HepG2 (cell line): ENCODE data around the gene AGAP1. TPM values are rescaled to one million over a fixed set of nuclear protein-coding genes. Genes with fewer than 3 reads are reported as not detected.

Experiments
- ARID4A ChIP-seq: sonication (generic); formaldehyde crosslinking; IDR thresholded peaks from 2 replicates; pipeline ENCODE4 v1.5.0; 2020; ENCODE audit warnings: mild to moderate bottlenecking, missing genetic modification reagents, borderline replicate concordance
- ATF4 ChIP-seq, 2 experiments: fragments of 450-650 bp in 1 of 2; sonication (generic) in 1 of 2; formaldehyde crosslinking; IDR thresholded peaks; 2 replicates each; pipeline versions ENCODE4 v1.5.0 to v1.8.0; 2020 to 2022; ENCODE audit warnings: mild to moderate bottlenecking in 1 of 2, missing genetic modification reagents in 1 of 2
- ESRRA ChIP-seq: sonication (generic); formaldehyde crosslinking; IDR thresholded peaks from 2 replicates; pipeline ENCODE4 v1.5.1; 2020; ENCODE audit warnings: mild to moderate bottlenecking, low read depth, missing genetic modification reagents
- FOXP4 ChIP-seq: sonication (generic); formaldehyde crosslinking; IDR thresholded peaks from 2 replicates; pipeline ENCODE4 v1.4.0; 2020; ENCODE audit warnings: missing genetic modification reagents
- HNRNPK ChIP-seq: fragments of 200-400 bp; formaldehyde crosslinking; IDR thresholded peaks from 2 replicates; pipeline ENCODE4 v1.6.1; 2018; ENCODE audit warnings: low read length, low read depth, moderate library complexity, mild to moderate bottlenecking; ENCODE audit not compliant: poor library complexity, severe bottlenecking
- KLF11 ChIP-seq: IDR thresholded peaks from 2 replicates; pipeline ENCODE4 v1.6.1; 2016; ENCODE audit warnings: missing compliant biosample characterization
- MIER2 ChIP-seq: IDR thresholded peaks from 2 replicates; pipeline ENCODE4 v1.6.1; 2016; ENCODE audit warnings: missing biosample characterization, missing genetic modification reagents
- PRDM4 ChIP-seq: sonication (generic); formaldehyde crosslinking; IDR thresholded peaks from 2 replicates; pipeline ENCODE4 v1.9.0; 2021; ENCODE audit warnings: missing genetic modification reagents, borderline replicate concordance
- RBM22 ChIP-seq: fragments of 200-400 bp; formaldehyde crosslinking; optimal IDR thresholded peaks from 2 replicates; pipeline ENCODE3; 2017; ENCODE audit warnings: mild to moderate bottlenecking, low read length, moderate library complexity
- REPIN1 ChIP-seq: sonication (generic); formaldehyde crosslinking; IDR thresholded peaks from 2 replicates; pipeline ENCODE4 v1.8.0; 2022; ENCODE audit warnings: missing genetic modification reagents, low read depth, mild to moderate bottlenecking, borderline replicate concordance
- RFXAP ChIP-seq: sonication (generic); formaldehyde crosslinking; IDR thresholded peaks from 2 replicates; pipeline ENCODE4 v1.4.0; 2020; ENCODE audit warnings: missing genetic modification reagents, borderline replicate concordance
- SETDB1 ChIP-seq: sonication (generic); formaldehyde crosslinking; IDR thresholded peaks from 2 replicates; pipeline ENCODE4 v1.5.1; 2020; ENCODE audit warnings: missing genetic modification reagents, mild to moderate bottlenecking, borderline replicate concordance
- TRAFD1 ChIP-seq: sonication (generic); formaldehyde crosslinking; IDR thresholded peaks from 2 replicates; pipeline ENCODE4 v1.5.1; 2020; ENCODE audit warnings: missing genetic modification reagents, mild to moderate bottlenecking, borderline replicate concordance
- ZFY ChIP-seq: sonication (generic); formaldehyde crosslinking; IDR thresholded peaks from 2 replicates; pipeline ENCODE4 v1.4.0; 2020; ENCODE audit warnings: missing genetic modification reagents
- ZNF260 ChIP-seq: sonication (generic); formaldehyde crosslinking; IDR thresholded peaks from 2 replicates; pipeline ENCODE4 v1.4.0; 2020; ENCODE audit warnings: missing genetic modification reagents, low read depth, mild to moderate bottlenecking, borderline replicate concordance
- ZSCAN12 ChIP-seq: sonication (generic); formaldehyde crosslinking; IDR thresholded peaks from 2 replicates; pipeline ENCODE4 v1.9.0; 2021; ENCODE audit warnings: mild to moderate bottlenecking, missing genetic modification reagents
- ZSCAN22 ChIP-seq: sonication (generic); formaldehyde crosslinking; IDR thresholded peaks from 2 replicates; pipeline ENCODE4 v1.4.0; 2020; ENCODE audit warnings: mild to moderate bottlenecking, missing genetic modification reagents
- polyA plus RNA-seq, 8 experiments: library from polyadenylated mRNA; depleted of rRNA in 3 of 8; stranded (reverse) in 7 of 8; unstranded in 1 of 8; fragments of >200 nt; fragmentation: Illumina TruSeq in 4 of 8; extraction: Trizol in 4 of 8; gene quantifications; 2 replicates each; pipeline versions ENCODE4 v1.2.1 to v1.2.3, GENCODE V29; 2011 to 2016; ENCODE audit warnings: low read depth in 4 of 8, missing spikeins in 1 of 8, mixed read lengths in 1 of 8; ENCODE audit not compliant: insufficient read depth in 1 of 8
- total RNA-seq, 5 experiments: library from RNA; depleted of rRNA; stranded (reverse); fragments of >200 nt; fragmentation: Illumina TruSeq; extraction: Trizol; gene quantifications; 2 replicates each; pipeline ENCODE4 v1.2.3, GENCODE V29; 2016; ENCODE audit warnings: low read depth in 1 of 5

Gene AGAP1
- total and polyA plus RNA-seq, 2 of the 13 experiments (the other 11 are each of a cell fraction or from before 2014, with no cell fraction given) = 21.2 to 32.7 TPM

- TF ChIP-seq FOXP4 (CRISPR knock-in tag) (peak; percentile 79), RFXAP (CRISPR knock-in tag) (peak; percentile 56; the same call in 1 of the 2 replicates), ZNF260 (no peak), ESRRA (CRISPR knock-in tag) (no peak), MIER2 (0 out of 2 replicates have a peak, but pooled peaks have one; percentile 16), ZSCAN12 (0 out of 2 replicates have a peak, but pooled peaks have one; percentile 41), PRDM4 (CRISPR knock-in tag) (no peak), RBM22 (no peak), REPIN1 (CRISPR knock-in tag) (no peak), SETDB1 (no peak), ZFY (0 out of 2 replicates have a peak, but pooled peaks have one; percentile 25), HNRNPK (no peak), ARID4A (CRISPR knock-in tag) (no peak), TRAFD1 (CRISPR knock-in tag) (no peak), ZSCAN22 (CRISPR knock-in tag) (no peak), KLF11 (no peak), ATF4 (CRISPR knock-in tag; IDR thresholded peaks at IDR 0.05) (no peak)
These were observed 612.2 kb downstream of the AGAP1 start (continued) for GRCh38 chr2:236105955-236106607.
